HG03139 (cell line): ENCODE results near the gene GCK.

Experiments
- ATAC-seq: cut with Tn5 transposase; IDR thresholded peaks from one replicate; pipeline ENCODE4 v1.9.1; 2021; ENCODE audit not compliant: unreplicated experiment

GCK gene

DNA sequence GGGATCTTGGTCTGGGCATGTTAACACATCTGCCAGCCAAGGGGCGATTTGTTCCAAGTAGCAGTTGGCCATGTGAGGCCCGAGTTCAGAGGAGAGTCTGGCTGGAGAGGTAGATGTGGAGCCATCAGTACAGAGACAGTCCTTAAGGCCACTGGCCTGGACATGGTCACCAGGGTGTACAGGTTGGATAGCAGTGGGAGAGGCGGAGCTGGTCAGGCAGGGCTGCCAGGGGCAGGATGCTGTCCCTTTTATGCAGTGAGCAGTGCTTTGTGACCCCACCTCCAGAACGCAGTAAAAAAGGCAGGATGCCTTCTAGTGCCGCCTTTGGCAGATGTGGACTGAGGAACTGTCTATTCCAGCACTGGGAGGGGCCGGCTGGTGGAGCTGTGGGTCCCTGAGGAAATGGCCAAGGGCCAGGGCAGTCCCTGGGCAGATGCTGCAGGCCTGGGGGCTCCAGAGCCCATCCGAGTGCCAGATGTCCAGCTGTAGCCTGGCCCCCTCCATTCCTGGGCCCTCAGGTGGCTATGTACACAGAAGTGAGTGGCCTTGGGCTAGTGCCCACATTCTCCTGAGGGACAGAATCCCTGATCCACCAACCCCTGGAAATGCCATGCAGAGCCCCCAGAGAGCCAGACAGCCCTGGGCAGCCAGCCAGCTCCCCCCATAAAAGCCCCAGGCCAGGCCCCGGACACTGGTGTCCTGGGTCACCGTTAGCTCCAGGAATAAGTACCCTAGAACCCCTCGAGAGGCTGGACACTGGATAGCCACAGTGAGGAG is 31.0 kb downstream of the GCK start:
- ATAC-seq: no peak

DNA sequence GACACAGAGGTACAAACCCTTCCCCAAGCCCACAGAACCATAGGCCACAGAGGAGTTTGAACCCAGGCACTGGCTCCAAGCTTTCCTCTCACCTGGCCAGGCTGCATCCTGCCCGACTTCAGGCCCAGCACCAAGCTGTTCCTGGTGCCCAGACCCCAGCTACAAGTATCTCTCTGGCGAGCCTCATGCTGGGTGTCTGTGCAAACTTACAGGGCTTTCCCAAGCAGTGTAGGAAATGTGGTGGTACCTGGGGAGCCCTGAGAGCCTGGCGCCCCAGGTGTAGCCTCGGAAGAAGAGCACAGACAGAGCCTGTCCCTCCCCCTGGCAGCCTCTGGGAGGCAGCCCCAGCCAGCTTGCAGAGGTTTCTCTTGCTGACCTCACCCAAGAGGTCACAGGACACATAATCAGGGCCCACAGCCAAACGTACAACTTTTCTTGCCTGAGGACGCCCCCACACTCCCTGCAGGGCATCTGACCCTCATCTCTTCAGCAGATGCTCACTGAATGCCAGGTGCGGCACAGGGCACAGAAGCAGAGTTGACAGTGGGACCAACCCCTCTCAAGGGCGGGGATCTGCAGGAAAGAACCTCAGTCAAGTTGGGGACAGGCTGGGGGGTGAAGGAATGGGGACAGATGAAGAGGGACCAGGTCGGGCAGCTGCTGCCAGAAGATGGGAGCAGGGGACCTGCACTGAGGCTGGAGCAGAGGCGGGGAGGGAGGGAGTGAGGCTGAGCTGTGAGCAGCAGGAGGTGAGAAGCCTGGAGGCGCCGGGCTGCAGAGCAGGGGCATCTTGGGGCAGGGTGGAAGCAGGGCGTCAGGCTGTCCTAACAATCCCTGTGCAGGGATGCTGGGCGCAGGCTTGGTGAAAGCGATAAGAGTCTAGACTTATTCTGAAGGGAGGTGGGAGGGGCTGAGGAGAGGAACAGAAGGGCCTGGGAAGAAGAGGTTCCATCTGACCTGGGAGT is 31.8 kb downstream of the GCK start:
- no peak for ATAC-seq

DNA sequence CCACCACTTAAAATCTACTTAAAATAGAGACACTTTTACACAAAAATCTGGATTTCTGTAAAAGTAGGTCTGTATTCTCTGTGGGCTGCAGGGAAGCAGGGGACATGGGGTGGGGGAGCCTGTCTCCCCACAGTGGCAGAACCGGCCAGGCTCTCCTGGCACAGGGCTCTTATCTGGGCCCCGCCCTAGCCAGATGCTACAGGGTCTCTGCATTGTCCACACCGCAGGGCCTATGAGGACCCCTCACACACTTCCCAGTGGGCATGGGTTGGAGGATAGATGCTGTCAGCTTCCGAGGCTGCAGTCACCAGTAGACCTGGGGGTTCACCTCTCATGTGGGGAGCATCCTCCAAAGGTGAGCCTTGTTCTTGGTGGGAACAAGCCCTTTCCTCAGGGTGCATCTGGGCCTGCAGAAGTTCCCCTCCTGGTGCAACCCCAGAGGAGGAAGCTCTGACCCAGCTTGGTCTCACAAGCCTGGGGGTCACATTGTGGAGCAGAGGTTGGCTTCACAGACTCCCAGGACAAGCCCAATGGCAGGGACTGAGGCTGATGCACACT is 32.7 kb downstream of the GCK start:
- ATAC-seq: no peak

DNA sequence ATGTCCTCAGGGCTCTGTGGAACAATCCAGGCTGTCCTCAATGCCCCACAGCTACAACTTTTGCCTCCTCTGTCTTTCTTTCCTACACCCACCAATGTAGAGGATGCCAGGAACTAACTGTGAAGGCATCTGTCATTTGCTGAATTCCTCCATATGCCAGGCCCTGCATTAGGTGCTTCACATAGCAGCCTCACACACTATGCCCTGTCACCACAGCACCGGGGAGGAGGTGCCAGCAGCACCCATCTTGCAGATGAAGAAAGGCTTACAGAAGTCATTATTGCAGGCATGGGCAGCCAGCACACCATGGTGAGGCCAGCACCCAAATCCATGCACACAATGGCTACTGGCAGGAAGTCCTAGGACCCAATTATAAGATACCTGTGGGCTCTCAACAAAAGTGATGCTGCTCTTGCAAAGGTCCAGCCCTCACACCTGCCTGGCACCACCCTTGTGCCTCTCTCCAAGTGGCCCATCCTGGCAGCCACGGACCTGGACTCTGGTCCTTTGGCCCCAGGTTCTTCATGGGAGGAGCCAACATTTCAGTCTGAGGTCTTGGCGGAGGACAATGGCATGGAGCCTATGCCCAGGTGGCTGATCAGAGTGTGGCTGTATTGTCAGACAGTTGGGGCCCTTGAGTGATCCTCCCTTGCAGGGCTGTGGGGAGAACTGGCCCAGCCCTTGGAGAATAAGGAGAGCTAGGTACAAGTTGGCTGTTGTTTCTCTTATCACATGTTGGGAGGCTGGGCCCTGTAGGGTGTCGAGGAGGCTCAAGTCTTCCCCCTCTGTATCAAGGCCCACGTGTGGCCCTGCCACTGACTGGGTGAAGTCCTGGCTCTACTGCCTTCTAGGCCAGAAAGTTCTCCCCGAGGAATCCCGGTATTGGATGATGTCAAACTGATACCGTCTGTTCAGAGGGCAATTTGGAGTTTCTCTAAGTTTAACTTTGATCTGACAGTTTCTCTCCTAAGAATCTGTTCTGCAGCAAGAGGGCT is 33.8 kb downstream of the GCK start:
- no peak for ATAC-seq

DNA sequence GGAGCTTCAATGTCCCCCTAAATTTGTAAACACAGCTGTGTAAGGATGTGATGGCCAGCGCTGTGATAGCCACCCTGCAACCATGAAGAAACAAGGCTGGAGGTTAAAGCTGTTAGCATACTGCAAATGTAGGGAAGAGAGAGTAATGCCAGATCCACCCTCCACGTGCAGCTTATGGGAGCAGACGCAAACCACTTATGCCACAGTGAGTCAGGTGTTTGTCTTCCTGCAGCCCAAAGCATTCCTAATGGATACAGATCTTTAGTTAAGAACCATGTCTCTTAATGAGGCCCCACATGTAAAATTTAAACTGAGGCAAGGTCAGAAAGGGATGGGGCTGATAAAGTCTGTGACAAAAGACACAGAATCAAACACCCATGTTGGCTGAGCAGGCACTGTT is 34.5 kb downstream of the GCK start:
- no peak for ATAC-seq

DNA sequence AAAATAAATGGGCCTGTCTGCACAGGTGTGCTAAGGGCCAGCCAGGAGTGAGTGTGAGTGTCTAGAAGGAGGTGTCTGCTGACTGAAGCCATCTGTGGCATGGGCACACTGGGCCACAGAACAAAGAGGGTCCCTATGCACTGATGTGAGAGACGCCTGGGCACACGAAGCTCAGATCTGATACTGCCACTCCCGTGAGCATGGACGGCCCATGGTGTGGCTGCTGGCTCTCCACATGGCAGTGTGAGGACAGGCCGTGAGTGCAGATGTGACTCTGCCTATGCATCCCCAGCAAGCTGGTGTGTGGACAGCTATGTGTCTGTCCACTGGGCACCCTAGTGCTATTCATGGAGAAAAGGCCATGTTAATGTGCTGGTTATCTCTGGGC is 35.3 kb downstream of the GCK start:
- ATAC-seq: no peak

DNA sequence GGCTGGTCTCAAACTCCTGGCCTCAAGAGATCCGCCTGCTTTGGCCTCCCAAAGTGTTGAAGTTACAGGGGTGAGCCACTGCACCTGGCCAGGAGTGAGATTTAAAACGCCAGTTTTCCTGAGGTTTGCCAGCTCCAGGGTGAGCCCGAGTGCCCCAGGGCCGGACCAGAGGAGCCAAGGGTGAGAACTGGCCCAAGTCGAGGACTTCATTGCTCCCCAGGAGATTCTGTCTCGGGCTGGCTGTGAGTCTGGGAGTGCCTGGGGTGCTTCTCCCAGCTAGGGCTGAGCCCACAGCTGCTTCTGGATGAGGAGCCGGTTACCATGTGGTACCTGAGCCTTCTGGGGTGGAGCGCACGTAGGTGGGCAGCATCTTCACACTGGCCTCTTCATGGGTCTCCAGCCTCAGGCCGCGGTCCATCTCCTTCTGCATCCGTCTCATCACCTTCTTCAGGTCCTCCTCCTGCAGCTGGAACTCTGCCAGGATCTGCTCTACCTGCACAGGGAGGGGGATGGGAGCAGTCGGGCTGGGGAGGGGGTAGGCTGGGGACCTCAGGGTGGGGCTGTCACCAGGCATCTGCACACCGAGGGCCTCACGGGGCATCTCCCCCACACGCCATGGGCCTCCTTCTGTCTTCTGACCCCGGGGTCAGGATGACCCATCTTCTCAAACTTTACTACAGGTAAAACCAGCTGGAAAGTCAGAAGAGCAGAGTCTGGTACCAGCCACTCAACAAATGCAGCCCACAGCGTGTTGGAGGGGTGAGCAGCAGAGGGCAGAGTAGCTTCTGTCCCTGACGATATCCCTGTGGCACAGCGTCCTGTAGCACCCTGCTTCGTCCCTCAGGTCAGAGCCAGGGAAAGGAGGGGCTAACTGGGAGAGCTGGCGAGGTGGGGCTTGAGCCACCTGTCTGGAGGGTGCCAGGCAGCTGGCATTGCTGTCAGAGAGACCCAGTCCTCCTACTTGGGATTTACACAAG is 36.0 kb downstream of the GCK start:
- ATAC-seq: no peak

DNA sequence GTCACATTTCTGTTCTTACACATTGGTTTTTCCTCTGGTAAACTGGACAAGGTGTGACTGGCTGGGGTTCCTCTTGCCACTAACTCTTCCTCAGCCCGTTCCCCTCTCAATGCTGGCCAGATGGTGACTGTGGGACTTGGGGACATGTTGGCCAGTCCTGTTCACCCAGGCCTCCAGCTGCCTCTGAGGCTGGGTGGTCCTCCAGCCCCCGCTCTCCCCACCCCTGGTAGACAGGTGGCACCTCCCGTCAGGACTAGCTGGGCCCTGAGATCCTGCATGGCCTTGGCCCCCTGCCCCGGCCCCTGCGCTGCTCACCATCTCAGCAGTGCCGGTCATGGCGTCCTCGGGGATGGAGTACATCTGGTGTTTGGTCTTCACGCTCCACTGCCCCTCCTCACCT is 37.3 kb downstream of the GCK start:
- no peak for ATAC-seq

DNA sequence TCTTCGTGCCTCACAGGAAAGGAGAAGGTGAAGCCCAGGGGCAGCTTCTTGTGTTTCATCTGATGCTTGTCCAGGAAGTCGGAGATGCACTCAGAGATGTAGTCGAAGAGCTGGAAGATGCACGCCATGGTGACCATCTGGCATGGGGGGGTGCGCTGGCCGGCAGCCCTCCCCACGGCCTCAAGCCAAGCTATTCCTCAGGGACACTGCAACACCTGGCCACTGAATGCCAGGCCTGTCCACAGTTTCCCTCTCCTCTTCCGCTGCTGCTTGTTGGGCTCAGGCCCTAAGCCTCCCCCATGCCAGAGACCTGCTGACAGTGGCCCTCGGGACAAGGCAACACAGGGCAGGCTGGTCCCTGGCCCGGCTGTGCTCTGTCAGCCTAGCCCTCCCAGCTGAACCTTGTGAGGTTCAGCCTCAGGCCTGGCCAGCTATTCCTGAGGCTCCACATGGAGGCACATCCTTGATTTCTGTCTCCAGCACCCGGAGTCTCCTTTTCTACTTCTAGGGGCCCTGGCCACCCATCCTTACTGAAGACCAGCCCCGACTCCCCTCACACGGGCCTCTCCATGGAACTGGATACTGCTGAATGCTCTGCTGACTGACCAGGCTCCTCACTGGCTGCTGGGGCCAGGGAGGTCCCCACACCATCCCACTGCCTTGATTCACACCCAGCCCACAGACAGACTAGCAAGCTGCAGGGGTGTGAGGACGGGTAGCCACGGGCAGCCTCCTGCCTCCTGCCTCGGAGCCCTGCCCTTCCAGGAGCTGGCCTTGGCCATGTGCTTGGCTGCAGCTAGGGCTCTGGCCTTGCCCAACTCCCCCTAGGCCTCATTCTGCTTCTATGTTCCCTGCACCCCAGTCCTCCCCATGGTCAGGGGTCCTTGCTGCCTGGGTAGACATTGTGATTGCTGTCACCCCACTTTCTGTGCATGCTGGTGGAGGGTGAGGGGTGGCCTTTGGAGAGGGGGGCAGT is 38.0 kb downstream of the GCK start:
- no peak for ATAC-seq

DNA sequence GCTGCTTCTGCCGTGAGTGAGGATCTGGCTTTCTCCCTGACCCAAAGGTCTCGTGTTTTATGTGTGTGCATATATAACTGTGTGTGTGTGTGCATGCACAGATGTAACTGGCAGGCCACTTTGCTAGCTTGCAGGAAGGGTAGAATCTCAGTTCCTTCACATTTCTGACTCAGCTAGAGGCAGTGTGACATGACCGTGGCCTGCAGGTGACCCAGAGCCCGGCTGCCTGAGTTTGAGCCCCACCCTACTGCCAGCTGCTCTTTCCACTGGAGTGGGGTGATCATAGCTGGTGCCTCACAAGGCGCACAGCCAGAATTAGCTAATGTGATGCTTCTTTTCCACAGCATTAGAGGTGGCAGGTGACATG is 38.8 kb downstream of the GCK start:
- ATAC-seq: no peak

DNA sequence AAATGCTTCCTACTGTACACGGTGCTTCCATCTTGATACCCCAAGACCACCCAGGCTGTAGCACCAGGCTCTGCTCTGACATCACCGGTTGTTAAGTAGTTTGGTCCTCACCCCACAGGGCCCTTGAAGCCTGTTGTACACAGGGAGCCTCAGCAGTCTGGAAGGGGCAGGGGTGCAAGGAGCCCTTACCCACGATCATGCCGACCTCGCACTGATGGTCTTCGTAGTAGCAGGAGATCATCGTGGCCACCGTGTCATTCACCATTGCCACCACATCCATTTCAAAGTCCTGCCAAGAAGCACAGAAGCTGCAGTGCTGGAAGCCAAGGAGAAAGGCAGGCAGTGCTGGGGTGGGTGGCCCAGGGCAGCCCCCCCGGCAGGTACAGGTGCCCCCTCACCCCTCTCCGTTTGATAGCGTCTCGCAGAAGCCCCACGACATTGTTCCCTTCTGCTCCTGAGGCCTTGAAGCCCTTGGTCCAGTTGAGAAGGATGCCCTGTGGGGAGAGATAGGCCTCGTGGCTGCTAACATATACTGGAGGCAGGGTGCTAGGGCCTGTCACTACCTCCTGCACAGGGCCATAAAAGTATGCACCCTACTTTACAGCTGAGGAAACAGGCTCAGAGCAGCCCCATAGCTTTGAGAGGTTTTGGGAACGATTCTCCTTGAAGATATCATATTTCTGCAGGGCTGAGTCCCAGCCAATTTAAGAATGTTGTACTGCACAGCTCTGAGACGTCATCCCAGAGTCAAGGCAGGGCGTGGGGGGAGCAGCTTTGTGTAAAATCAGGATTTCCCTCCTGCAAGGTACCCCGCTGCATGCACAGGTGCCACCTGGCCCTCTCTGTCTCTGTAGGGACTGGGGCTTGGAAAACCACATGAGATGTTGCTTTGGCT is 39.4 kb downstream of the GCK start:
- ATAC-seq: no peak

DNA sequence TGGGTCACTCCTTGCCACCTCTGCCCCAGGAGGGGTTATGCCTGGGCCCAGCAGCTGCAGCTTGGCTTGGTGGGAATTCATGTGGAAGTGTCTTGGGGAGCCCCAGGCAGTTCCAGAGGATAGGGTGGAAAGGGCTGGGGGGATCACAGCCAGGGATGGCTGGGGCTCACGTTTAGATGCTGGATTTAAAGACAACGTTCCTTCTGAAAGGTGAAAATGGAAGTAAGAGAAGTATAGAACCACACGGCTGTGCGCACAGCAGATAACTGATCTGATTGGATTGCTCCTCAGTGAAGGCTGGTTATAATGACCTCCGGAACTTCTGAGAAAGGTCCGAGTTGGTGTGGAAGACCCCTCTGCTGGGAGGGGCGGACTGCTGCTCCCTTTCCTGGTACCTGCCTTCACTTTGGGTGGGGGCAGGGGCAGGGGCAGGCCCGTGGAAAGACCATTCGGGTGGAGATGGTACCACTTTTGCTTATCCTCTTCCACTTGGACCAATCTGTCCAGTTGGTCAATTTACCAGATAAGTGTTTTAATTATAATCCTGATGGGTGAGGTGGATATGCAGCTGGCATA is 40.2 kb downstream of the GCK start:
- ATAC-seq: no peak

DNA sequence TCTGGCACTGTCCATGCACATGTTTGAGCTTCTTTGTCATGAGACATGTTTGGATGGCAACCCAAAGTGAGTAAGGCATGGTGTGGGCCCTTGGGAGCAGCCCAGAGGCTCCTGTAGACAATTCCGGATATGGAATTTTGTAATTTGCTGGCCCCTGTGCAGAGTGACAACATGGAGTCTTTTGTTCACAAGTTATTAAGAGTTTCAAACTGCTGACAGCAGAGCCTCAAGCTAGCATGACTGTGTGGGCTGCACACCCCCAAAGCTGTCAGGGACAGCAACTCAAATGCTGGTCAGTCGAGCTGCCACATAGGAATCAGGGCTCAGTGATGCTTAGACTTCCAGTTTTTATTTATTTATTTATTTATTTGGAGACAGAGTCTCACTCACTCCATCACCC is 41.1 kb downstream of the GCK start:
- no peak for ATAC-seq

DNA sequence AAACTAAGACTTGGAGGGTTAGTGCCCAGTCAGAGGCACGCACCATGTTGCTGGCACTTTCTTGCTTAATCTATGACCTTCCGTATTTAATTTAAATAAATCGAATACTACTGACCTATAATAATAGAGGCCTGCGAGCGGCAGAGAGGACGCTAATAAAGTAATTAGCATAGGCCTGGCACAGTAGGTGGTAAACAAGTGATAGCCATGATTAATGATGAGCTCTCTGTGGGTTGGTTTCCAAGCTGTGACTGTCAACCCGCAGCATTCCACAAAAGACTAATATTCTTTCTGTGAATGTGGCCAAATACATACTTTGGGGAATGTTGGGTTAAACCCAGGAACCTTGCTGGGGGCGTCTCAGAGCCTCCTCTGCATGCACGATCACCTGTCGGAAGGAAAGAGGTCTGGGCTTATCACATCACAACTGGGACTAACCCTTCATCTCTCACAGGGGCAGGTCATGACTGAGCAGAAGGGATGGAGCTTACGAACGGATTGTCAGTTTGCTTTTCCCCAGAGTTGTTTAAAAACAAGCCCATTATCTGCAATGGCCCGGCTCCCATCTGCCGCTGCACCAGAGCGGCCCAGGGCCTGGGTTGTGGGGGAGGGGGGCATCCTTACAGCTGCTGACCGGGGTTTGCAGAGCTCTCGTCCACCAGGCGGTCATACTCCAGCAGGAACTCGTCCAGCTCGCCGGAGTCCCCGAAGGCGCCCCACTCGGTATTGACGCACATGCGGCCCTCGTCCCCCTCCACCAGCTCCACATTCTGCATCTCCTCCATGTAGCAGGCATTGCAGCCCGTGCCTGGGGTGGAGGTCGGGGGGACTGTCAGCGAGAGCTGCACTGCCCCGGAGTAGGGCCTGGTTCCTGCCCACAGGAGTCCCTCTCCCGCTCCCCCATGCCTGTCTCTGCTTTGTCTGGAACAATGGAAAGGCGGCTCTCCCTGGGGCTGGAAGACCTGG is 41.9 kb downstream of the GCK start:
- no peak for ATAC-seq

DNA sequence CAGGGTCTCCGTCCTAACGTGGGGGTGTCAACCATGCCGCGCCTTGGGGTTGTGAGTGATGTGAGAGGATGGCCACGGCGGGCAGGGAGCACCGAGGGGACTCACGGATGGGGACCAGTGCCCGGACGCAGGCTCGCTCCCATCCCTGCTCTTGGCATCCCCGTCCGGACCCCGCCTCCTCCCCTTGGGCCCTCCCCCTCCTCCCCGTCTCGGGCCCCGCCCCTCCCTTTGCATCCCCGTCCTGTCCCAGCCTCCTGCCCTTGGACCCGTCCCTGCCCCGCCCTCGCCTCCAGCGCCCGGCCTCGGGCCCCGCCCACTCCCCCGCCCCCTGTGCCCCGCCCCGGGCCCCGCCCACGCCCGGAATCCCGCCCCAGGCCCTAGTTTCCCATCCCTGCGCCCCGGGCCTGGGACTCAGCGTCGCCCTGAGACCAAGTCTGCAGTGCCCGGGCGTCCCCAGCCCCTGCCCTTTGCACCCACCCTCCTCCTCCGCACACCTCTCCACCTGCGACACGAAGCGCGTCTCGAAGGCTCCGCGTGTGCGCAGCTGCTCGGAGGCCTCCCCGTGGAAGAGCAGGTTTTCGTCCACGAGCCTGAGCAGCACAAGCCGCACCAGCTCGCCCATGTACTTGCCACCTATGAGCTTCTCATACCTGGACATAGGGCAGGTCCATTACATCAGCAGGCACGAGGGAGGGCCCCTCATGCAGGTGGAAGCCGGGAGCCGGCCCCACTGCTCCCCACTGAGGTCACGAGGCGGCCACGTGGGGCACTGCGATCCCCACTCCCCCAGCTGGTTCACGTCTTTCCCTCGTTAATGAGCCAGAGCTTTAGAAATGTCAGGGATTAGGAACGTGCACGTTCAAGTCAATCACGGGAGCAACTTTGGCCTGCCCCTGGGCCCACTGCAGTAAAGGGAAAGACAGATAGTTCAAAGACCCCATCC is 43.0 kb downstream of the GCK start:
- peak; percentile 49 for ATAC-seq
